ENCODE measurements around the gene NUP205.

DNA sequence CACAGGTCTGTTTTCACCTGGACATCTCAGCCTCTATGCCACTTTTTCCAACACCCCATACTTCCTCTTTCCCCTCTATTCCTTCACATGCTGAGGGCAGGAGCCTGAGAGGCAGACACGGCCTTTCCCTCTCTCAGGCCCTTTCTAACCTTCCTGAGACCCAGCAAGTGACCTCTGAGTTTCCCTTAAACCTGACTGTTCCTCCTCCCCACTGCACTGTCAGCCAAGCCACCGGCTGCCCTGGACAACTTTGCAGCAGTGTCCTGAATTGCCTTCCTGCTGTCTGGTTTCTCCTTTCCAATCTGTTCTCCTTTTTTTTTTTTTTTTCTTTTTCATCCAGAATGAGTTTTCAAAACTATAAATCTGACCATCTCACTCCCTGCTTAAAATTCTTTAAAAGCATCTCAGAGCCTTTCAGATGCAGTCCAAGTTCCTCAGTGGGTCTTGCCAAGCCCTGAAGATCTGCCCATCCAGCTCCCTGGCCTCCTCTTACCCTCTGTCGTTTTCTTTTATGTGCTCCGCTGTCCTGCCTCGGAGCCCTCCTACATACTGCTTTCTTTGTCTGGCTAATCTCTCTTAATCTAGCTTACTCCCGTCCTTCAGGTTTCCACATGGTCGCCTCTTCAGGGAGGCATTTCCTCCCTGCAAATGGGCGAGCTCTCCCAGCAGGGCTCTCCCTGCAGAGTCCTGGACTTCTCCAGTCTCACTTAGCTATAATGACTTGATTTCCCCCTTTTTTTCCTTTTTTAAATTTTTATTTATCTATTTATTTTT is 139.7 kb downstream of the NUP205 start:
- TF ChIP-seq, protein P1, sequence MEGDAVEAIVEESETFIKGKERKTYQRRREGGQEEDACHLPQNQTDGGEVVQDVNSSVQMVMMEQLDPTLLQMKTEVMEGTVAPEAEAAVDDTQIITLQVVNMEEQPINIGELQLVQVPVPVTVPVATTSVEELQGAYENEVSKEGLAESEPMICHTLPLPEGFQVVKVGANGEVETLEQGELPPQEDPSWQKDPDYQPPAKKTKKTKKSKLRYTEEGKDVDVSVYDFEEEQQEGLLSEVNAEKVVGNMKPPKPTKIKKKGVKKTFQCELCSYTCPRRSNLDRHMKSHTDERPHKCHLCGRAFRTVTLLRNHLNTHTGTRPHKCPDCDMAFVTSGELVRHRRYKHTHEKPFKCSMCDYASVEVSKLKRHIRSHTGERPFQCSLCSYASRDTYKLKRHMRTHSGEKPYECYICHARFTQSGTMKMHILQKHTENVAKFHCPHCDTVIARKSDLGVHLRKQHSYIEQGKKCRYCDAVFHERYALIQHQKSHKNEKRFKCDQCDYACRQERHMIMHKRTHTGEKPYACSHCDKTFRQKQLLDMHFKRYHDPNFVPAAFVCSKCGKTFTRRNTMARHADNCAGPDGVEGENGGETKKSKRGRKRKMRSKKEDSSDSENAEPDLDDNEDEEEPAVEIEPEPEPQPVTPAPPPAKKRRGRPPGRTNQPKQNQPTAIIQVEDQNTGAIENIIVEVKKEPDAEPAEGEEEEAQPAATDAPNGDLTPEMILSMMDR (IDR thresholded peaks at IDR 0.05; ENCODE audit: low read length), result no peak
- TF ChIP-seq EZH2 (IDR thresholded peaks at IDR 0.05; ENCODE audit: borderline replicate concordance, low read length), result no peak

Data from OCI-LY1 (cell line).